Esophagus muscularis mucosa (tissue), 4 donors: Measurements from ENCODE around the gene ST8SIA5. TPM values are rescaled to one million over a fixed set of nuclear protein-coding genes. Genes with fewer than 3 reads are reported as not detected.

Source experiments
- DNase-seq: peaks from one replicate; pipeline ENCODE4 v3.0.0-alpha.2; 2017; ENCODE audit errors: extremely low spot score
- H3K27ac ChIP-seq, 4 donors: fragments of 200-600 bp; sonication (generic); replicated peaks in 1 of 4; 1 replicate in 3 of 4; 2 replicates in 1 of 4; pipeline ENCODE4 v1.5.1; 2016 to 2019; ENCODE audit warnings: mild to moderate bottlenecking in 1 of 4
- H3K27me3 ChIP-seq, 4 donors: fragments of 200-600 bp; sonication (generic); one replicate each; pipeline versions ENCODE4 v1.5.1 to v1.6.0; 2016 to 2019
- H3K36me3 ChIP-seq, 4 donors: fragments of 200-600 bp; sonication (generic); one replicate each; pipeline ENCODE4 v1.5.1; 2016 to 2019
- H3K4me1 ChIP-seq, 4 donors: fragments of 200-600 bp; sonication (generic); one replicate each; pipeline ENCODE4 v1.5.1; 2016 to 2019
- H3K4me3 ChIP-seq, 4 donors: fragments of 200-600 bp; sonication (generic); 1 replicate in 2 of 4; 2 replicates in 2 of 4; pipeline ENCODE4 v1.5.1; 2016 to 2019; ENCODE audit warnings: mild to moderate bottlenecking in 4 of 4, moderate library complexity in 1 of 4
- H3K9me3 ChIP-seq, 4 donors: fragments of 200-600 bp; sonication (generic); 1 replicate in 3 of 4; 2 replicates in 1 of 4; pipeline ENCODE4 v1.5.1; 2016 to 2019
- EP300 ChIP-seq: sonication (generic); formaldehyde crosslinking; IDR thresholded peaks from one replicate; pipeline ENCODE4 v1.6.1; 2017; ENCODE audit warnings: antibody characterized with exemption
- POLR2A ChIP-seq: fragments of 450-650 bp; IDR thresholded peaks from one replicate; pipeline ENCODE4 v1.6.1; 2017; ENCODE audit warnings: antibody characterized with exemption, moderate library complexity, mild to moderate bottlenecking, low read depth
- POLR2AphosphoS5 ChIP-seq, 2 donors: sonication (generic); formaldehyde crosslinking; IDR thresholded peaks; one replicate each; pipeline ENCODE4 v1.6.1; 2017; ENCODE audit warnings: antibody characterized with exemption in 2 of 2
- WGBS: methylation state at CpG from one replicate; pipeline ENCODE4 v1.1.5; 2018; 5-methylcytosine and 5-hydroxymethylcytosine counted together
- intact Hi-C: fragments of 100-400 bp; cut with DNase I; formaldehyde crosslinking; loops from one replicate; pipeline ENCODE4 v1.15.1; 2023
- total RNA-seq, 4 donors: library from RNA; depleted of rRNA; stranded (reverse); fragments of >200 nt; gene quantifications; one replicate each; pipeline versions ENCODE4 v1.1.0 to v1.2.1, GENCODE V29; 2016
- TF ChIP-seq, protein P1 (sequence below), 3 experiments: fragments of 200-600 bp in 2 of 3; fragments of 450-650 bp in 1 of 3; sonication (generic) in 2 of 3; IDR thresholded peaks; one replicate each; pipeline ENCODE4 v1.5.1; 2017 to 2019; ENCODE audit warnings: antibody characterized with exemption in 3 of 3, mild to moderate bottlenecking in 2 of 3, moderate library complexity in 1 of 3

ST8SIA5 gene
- total RNA-seq, 4 donors from 2014 or later, result 0.06 to 0.26 TPM; not detected in 2

- H3K4me3 ChIP-seq, result no peak overlapping the region
- H3K4me1 ChIP-seq, result no peaks in the 10 kb centered on the region
- TF ChIP-seq EP300, result no peak
- no peak for TF ChIP-seq POLR2AphosphoS5 (IDR thresholded peaks at IDR 0.05)
- TF ChIP-seq, protein P1, sequence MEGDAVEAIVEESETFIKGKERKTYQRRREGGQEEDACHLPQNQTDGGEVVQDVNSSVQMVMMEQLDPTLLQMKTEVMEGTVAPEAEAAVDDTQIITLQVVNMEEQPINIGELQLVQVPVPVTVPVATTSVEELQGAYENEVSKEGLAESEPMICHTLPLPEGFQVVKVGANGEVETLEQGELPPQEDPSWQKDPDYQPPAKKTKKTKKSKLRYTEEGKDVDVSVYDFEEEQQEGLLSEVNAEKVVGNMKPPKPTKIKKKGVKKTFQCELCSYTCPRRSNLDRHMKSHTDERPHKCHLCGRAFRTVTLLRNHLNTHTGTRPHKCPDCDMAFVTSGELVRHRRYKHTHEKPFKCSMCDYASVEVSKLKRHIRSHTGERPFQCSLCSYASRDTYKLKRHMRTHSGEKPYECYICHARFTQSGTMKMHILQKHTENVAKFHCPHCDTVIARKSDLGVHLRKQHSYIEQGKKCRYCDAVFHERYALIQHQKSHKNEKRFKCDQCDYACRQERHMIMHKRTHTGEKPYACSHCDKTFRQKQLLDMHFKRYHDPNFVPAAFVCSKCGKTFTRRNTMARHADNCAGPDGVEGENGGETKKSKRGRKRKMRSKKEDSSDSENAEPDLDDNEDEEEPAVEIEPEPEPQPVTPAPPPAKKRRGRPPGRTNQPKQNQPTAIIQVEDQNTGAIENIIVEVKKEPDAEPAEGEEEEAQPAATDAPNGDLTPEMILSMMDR (IDR thresholded peaks at IDR 0.05), result no peak
- no peak for TF ChIP-seq POLR2A
- no peak overlapping the region for H3K27ac ChIP-seq
- WGBS, result 89% methylated on average over 8 of the region's 8 CpGs
- intact Hi-C loops, result no loop called here
- DNase-seq, result no peak
- no peaks in the 10 kb centered on the region for H3K36me3 ChIP-seq
- H3K9me3 ChIP-seq, result peaks cover 0 to 28% (median 20%) of the 10 kb centered on the region in 4 donors
- H3K27me3 ChIP-seq, result no peaks in the 10 kb centered on the region
Observed at GRCh38 chr18:46731316-46731715, 25.5 kb downstream of the ST8SIA5 start.

DNA sequence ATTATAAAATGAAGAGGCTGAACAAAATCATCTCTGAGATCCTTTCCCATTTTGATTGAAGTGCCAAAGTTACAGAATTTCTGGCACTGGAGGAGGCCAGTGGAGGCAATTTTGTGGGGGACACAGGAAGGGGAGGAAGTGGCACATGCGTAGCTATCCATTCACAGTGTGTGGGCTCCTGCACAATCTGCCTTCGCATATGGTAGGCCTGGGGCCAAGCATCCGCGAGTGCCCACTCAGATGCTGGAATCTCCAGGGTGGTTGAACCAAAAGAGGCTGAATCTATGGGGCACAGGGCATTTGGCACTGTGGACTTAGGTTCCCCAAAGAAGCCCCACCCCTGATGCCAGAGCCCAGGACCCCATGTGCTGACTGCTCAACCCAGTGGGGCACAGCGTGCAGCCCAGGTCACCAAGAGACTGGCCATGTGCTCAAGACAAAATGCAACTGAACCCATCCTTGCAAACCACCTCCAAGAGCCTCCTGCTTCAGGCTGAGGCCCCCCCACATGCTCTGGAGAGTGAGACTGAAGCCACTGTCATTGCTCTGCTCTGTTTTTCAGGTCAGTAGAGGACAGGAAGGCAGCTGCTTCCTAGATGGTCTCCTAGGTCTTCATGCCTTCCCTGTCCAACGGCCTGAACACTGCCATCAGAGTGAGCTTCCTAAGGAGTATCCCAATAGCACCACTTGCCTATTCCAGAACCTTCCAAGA lies 28.5 kb downstream of the ST8SIA5 start:
- Histone ChIP-seq H3K36me3 (no peaks in the 10 kb centered on the region), H3K9me3 (peaks cover 0 to 28% (median 20%) of the 10 kb centered on the region in 4 donors), H3K4me1 (no peaks in the 10 kb centered on the region), H3K27me3 (no peaks in the 10 kb centered on the region), H3K4me3 (no peak overlapping the region), H3K27ac (no peak overlapping the region)
- DNase-seq, result no peak
- 93% methylated on average over 4 of the region's 6 CpGs for WGBS
- TF ChIP-seq, protein P1 (IDR thresholded peaks at IDR 0.05), result no peak
- intact Hi-C loops, result no loop called here

- intact Hi-C loops, result no loop called here
- no peak for TF ChIP-seq POLR2AphosphoS5 (IDR thresholded peaks at IDR 0.05)
- TF ChIP-seq POLR2A, result no peak
- Histone ChIP-seq H3K36me3 (no peaks in the 10 kb centered on the region), H3K9me3 (peaks cover 0 to 28% (median 20%) of the 10 kb centered on the region in 4 donors), H3K27me3 (no peaks in the 10 kb centered on the region), H3K4me1 (no peaks in the 10 kb centered on the region), H3K4me3 (no peak overlapping the region), H3K27ac (no peak overlapping the region)
- WGBS, result 86% methylated on average over 1 of the region's 1 CpG
- DNase-seq, result no peak
Observed at GRCh38 chr18:46727177-46727576, 29.7 kb downstream of the ST8SIA5 start.

DNA sequence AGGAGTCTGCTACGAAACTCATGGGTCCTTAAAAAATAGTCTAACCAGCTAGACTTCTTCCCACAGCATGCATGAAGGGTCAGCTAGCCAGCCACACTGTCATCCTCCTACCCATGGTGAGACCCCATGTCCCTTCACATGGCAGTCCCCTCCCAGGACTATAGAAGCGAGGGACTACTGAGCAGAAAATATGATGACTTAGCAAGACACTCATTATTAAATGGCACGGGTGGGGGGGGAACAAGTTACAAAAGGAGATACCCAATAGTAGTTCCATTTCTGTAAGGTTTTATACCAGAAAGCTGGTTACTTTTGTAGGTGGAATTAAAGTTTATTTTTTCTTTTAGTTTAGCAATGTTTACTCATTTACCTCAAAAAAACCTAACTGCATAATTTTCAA lies 31.5 kb downstream of the ST8SIA5 start:
- intact Hi-C loops, result no loop called here
- 82% methylated on average over 3 of the region's 3 CpGs for WGBS
- Histone ChIP-seq H3K4me1 (no peaks in the 10 kb centered on the region), H3K4me3 (no peak overlapping the region), H3K36me3 (no peaks in the 10 kb centered on the region), H3K9me3 (peaks cover 0 to 15% (median 9%) of the 10 kb centered on the region in 4 donors), H3K27ac (no peak overlapping the region), H3K27me3 (no peaks in the 10 kb centered on the region)
- no peak for DNase-seq
- TF ChIP-seq, protein P1 (IDR thresholded peaks at IDR 0.05), result no peak
- no peak for TF ChIP-seq POLR2AphosphoS5 (IDR thresholded peaks at IDR 0.05)
- no peak for TF ChIP-seq EP300

DNA sequence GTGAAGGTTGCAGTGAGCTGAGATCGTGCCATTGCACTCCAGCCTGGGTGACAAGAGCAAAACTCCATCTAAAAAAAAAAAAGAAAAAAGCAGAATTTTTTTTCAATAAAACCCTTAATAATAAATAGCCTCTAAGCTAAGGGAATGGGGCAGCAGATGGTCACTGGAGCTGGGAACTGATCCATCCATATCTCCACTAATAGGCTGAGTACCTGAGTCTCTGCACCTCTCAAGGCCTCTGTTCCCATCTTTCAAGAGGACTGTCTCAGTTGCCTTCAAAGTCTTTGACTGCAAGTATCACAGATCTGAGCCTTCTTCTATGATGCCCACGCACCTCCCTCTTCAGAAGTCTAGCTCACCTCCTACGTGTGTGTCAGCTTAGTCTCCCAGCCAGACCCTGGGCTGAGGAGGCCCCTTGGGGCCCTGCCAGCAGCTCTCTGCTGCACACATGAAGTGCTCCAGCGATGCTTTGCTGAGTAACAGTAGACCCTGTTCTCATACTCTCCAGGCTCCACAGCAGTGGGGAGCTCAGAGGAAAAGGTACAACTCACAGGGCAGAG lies 32.9 kb downstream of the ST8SIA5 start:
- Histone ChIP-seq H3K4me1 (peaks cover 3 to 9% (median 5%) of the 10 kb centered on the region in 4 donors), H3K9me3 (peaks cover 0 to 1% (median 0%) of the 10 kb centered on the region in 4 donors), H3K36me3 (no peaks in the 10 kb centered on the region), H3K27ac (no peak overlapping the region), H3K4me3 (no peak overlapping the region), H3K27me3 (no peaks in the 10 kb centered on the region)
- intact Hi-C loops, result no loop called here
- TF ChIP-seq POLR2AphosphoS5 (IDR thresholded peaks at IDR 0.05) (no peak), EP300 (no peak), POLR2A (no peak)
- TF ChIP-seq, protein P1 (IDR thresholded peaks at IDR 0.05), result no peak
- WGBS, result 84% methylated on average over 4 of the region's 4 CpGs
- no peak for DNase-seq
